IPS DF 4.7 (cell line): ENCODE results near the gene LEMD2.

Experiments
- DNase-seq: peaks from one replicate; pipeline ENCODE4 v3.0.0-alpha.2; 2013; ENCODE audit warnings: low spot score; ENCODE audit errors: extremely low read depth

Gene LEMD2

GRCh38 chr6:33740204-33740608 lies 48.7 kb downstream of the LEMD2 start:
- DNase-seq = no peak

- no peak for DNase-seq
Observed at GRCh38 chr6:33739571-33739970, 49.4 kb downstream of the LEMD2 start.

GRCh38 chr6:33738879-33739278 lies 50.1 kb downstream of the LEMD2 start:
- DNase-seq = no peak

GRCh38 chr6:33738153-33738552 lies 50.8 kb downstream of the LEMD2 start:
- no peak for DNase-seq

GRCh38 chr6:33737267-33738026 lies 51.5 kb downstream of the LEMD2 start:
- no peak for DNase-seq

- no peak for DNase-seq
Observed at GRCh38 chr6:33735216-33735615, 53.7 kb downstream of the LEMD2 start.

GRCh38 chr6:33733709-33734007 lies 55.3 kb downstream of the LEMD2 start:
- no peak for DNase-seq

- no peak for DNase-seq
Observed at GRCh38 chr6:33732817-33733708, 55.9 kb downstream of the LEMD2 start.

GRCh38 chr6:33732385-33732784 lies 56.5 kb downstream of the LEMD2 start:
- DNase-seq = no peak

- no peak for DNase-seq
Observed at GRCh38 chr6:33731751-33732282, 57.1 kb downstream of the LEMD2 start.

GRCh38 chr6:33731035-33731434 lies 57.9 kb downstream of the LEMD2 start:
- DNase-seq = no peak

GRCh38 chr6:33730611-33731010 lies 58.3 kb downstream of the LEMD2 start:
- no peak for DNase-seq

- no peak for DNase-seq
Observed at GRCh38 chr6:33729059-33729458, 59.9 kb downstream of the LEMD2 start.

- no peak for DNase-seq
Observed at GRCh38 chr6:33728438-33728837, 60.5 kb downstream of the LEMD2 start.

GRCh38 chr6:33727932-33728331 lies 61.0 kb downstream of the LEMD2 start:
- DNase-seq = no peak

GRCh38 chr6:33727126-33727525 lies 61.8 kb downstream of the LEMD2 start:
- DNase-seq = no peak

GRCh38 chr6:33726696-33727095 lies 62.2 kb downstream of the LEMD2 start:
- no peak for DNase-seq

- DNase-seq = no peak
Observed at GRCh38 chr6:33725891-33726673, 62.8 kb downstream of the LEMD2 start.

GRCh38 chr6:33725222-33725621 lies 63.7 kb downstream of the LEMD2 start:
- DNase-seq = no peak

GRCh38 chr6:33724102-33725023 lies 64.6 kb downstream of the LEMD2 start:
- no peak for DNase-seq
